Common myeloid progenitor, CD34-positive (primary cell): ENCODE measurements around the gene SMC2.

ENCODE experiments used
- CTCF ChIA-PET: fragments of 350-600 bp; sonication (Branson Sonifier 250); formaldehyde crosslinking; loops from one replicate; lab custom pipeline; 2021; ENCODE audit warnings: antibody characterized with exemption; lab: Charles Lee
- POLR2A ChIA-PET: fragments of 350-600 bp; sonication (Branson Sonifier 250); formaldehyde crosslinking; loops from one replicate; lab custom pipeline; 2021; ENCODE audit warnings: antibody characterized with exemption; lab: Charles Lee
- DNase-seq, 3 donors: peaks; one replicate each; pipeline versions ENCODE4 v3.0.0 to v3.0.0-alpha.2; 2013
- H3K27ac ChIP-seq, 2 experiments: 1 replicate in 1 of 2; 2 replicates in 1 of 2; pipeline ENCODE4 v1.7.0; 2013; ENCODE audit warnings: inconsistent platforms in 2 of 2, low read length in 2 of 2, mild to moderate bottlenecking in 2 of 2, low read depth in 1 of 2, moderate library complexity in 1 of 2; ENCODE audit not compliant: severe bottlenecking in 2 of 2, insufficient read depth in 1 of 2, poor library complexity in 1 of 2
- H3K27me3 ChIP-seq, 5 experiments: replicated peaks in 2 of 5; 1 replicate in 3 of 5; 2 replicates in 2 of 5; pipeline versions ENCODE4 v1.6.1 to v1.7.0; 2013; ENCODE audit warnings: low read length in 4 of 5, mild to moderate bottlenecking in 2 of 5, moderate library complexity in 2 of 5, inconsistent platforms in 1 of 5; ENCODE audit not compliant: insufficient read depth in 5 of 5, control insufficient read depth in 4 of 5
- H3K36me3 ChIP-seq, 4 experiments: 1 replicate in 2 of 4; 2 replicates in 2 of 4; pipeline versions ENCODE4 v1.6.1 to v1.7.0; 2013; ENCODE audit warnings: low read length in 3 of 4, control low read depth in 1 of 4, mild to moderate bottlenecking in 1 of 4; ENCODE audit not compliant: control insufficient read depth in 4 of 4, insufficient read depth in 4 of 4
- H3K4me1 ChIP-seq, 4 experiments: 1 replicate in 3 of 4; 2 replicates in 1 of 4; pipeline versions ENCODE4 v1.6.1 to v1.7.1; 2013; ENCODE audit warnings: low read length in 3 of 4, mild to moderate bottlenecking in 3 of 4, control low read depth in 1 of 4, inconsistent platforms in 1 of 4, moderate library complexity in 1 of 4; ENCODE audit not compliant: control insufficient read depth in 4 of 4, insufficient read depth in 4 of 4; ENCODE audit errors: control extremely low read depth in 1 of 4
- H3K4me3 ChIP-seq, 7 experiments: 1 replicate in 4 of 7; 2 replicates in 3 of 7; pipeline versions ENCODE4 v1.5.1 to v1.7.0; 2013; ENCODE audit warnings: mild to moderate bottlenecking in 7 of 7, low read length in 6 of 7, moderate library complexity in 6 of 7, inconsistent platforms in 2 of 7, low read depth in 2 of 7, control low read depth in 1 of 7; ENCODE audit not compliant: insufficient read depth in 4 of 7, control insufficient read depth in 1 of 7; ENCODE audit errors: extremely low read depth in 1 of 7
- H3K9me3 ChIP-seq, 5 experiments: 1 replicate in 4 of 5; 2 replicates in 1 of 5; pipeline versions ENCODE4 v1.6.1 to v1.7.1; 2013; ENCODE audit warnings: low read length in 4 of 5, mild to moderate bottlenecking in 2 of 5, inconsistent platforms in 1 of 5, low read depth in 1 of 5, moderate library complexity in 1 of 5; ENCODE audit not compliant: control insufficient read depth in 4 of 5, insufficient read depth in 2 of 5; ENCODE audit errors: control extremely low read depth in 1 of 5
- WGBS: methylation state at CpG from one replicate; pipeline ENCODE4 v1.1.5; 2013; ENCODE audit not compliant: insufficient coverage; 5-methylcytosine and 5-hydroxymethylcytosine counted together

SMC2 gene

GRCh38 chr9:104088416-104088815, 5.7 kb upstream of the SMC2 start:
- H3K4me3 ChIP-seq: no peak overlapping the region
- no peaks in the 10 kb centered on the region for H3K27me3 ChIP-seq
- no peak for DNase-seq
- POLR2A ChIA-PET: no interaction called here
- CTCF ChIA-PET: no interaction called here
- H3K36me3 ChIP-seq: no peaks in the 10 kb centered on the region
- H3K4me1 ChIP-seq: peaks cover 7 to 23% (median 16%) of the 10 kb centered on the region in 4 experiments
- WGBS: 94% methylated on average over 2 of the region's 2 CpGs
- H3K9me3 ChIP-seq: no peaks in the 10 kb centered on the region
- no peak overlapping the region for H3K27ac ChIP-seq

- no peak overlapping the region for H3K4me3 ChIP-seq
- no peak for DNase-seq
- 100% methylated on average over 1 of the region's 2 CpGs for WGBS
These were observed 3.5 kb upstream of the SMC2 start for GRCh38 chr9:104090578-104090977.

GRCh38 chr9:104091116-104091515, 3.0 kb upstream of the SMC2 start:
- Histone ChIP-seq H3K36me3 (no peaks in the 10 kb centered on the region), H3K4me3 (peak overlapping the region in 1 of 7 experiments; percentile 32), H3K4me1 (peaks cover 11 to 36% (median 28%) of the 10 kb centered on the region in 4 experiments), H3K27me3 (no peaks in the 10 kb centered on the region), H3K27ac (no peak overlapping the region), H3K9me3 (no peaks in the 10 kb centered on the region)
- DNase-seq: no peak
- POLR2A ChIA-PET: no interaction called here
- WGBS: 100% methylated on average over 3 of the region's 8 CpGs
- CTCF ChIA-PET: interaction anchor here (1.0 to 1.6 kb wide), 3 partner anchors 10 to 23 kb away, joined by 3 read pairs; no protein-coding TSS in a partner anchor

More at GRCh38 chr9:104090578-104090977, 3.5 kb upstream of the SMC2 start:
- Histone ChIP-seq H3K27me3 (no peaks in the 10 kb centered on the region), H3K27ac (no peak overlapping the region), H3K36me3 (no peaks in the 10 kb centered on the region), H3K4me1 (peaks cover 11 to 31% (median 26%) of the 10 kb centered on the region in 4 experiments), H3K9me3 (no peaks in the 10 kb centered on the region)
- POLR2A ChIA-PET: no interaction called here
- CTCF ChIA-PET: interaction anchor here (0.6 to 1.1 kb wide), 3 partner anchors 11 to 23 kb away, joined by 3 read pairs; no protein-coding TSS in a partner anchor

- POLR2A ChIA-PET: no interaction called here
- CTCF ChIA-PET: interaction anchor here (1.1 to 1.6 kb wide), 2 partner anchors 13 to 43 kb away, joined by 3 read pairs; no protein-coding TSS in a partner anchor
- DNase-seq: peak; percentile 33 to 78 (median 67)
- no peaks in the 10 kb centered on the region for H3K36me3 ChIP-seq
- peaks cover 11 to 37% (median 28%) of the 10 kb centered on the region in 4 experiments for H3K4me1 ChIP-seq
- H3K9me3 ChIP-seq: no peaks in the 10 kb centered on the region
- H3K27me3 ChIP-seq: no peaks in the 10 kb centered on the region
- WGBS: 21% methylated on average over 3 of the region's 4 CpGs
- peak overlapping the region in 1 of 7 experiments; percentile 32 for H3K4me3 ChIP-seq
- no peak overlapping the region for H3K27ac ChIP-seq
These were observed 2.4 kb upstream of the SMC2 start for GRCh38 chr9:104091708-104092107.

- Histone ChIP-seq H3K36me3 (no peaks in the 10 kb centered on the region), H3K9me3 (no peaks in the 10 kb centered on the region), H3K27ac (no peak overlapping the region), H3K4me3 (peak overlapping the region in 2 of 7 experiments; percentile 76 to 94), H3K4me1 (peaks cover 11 to 37% (median 28%) of the 10 kb centered on the region in 4 experiments), H3K27me3 (no peaks in the 10 kb centered on the region)
- ChIA-PET CTCF (interaction anchor here (1.1 to 1.6 kb wide), 2 partner anchors 13 to 43 kb away, joined by 3 read pairs; no protein-coding TSS in a partner anchor), POLR2A (no interaction called here)
- no peak for DNase-seq
- WGBS: no CpG with 5 or more reads among the region's 2 CpGs
These were observed 1.9 kb upstream of the SMC2 start for GRCh38 chr9:104092192-104092591.

GRCh38 chr9:104092875-104093600, 1.1 kb upstream of the SMC2 start:
- Histone ChIP-seq H3K27me3 (no peaks in the 10 kb centered on the region), H3K4me1 (peaks cover 11 to 37% (median 28%) of the 10 kb centered on the region in 4 experiments), H3K9me3 (no peaks in the 10 kb centered on the region), H3K4me3 (peak overlapping the region; percentile 76 to 98 (median 86)), H3K27ac (peak overlapping the region; percentile 98 to 99), H3K36me3 (peaks cover 0 to 3% (median under 1%) of the 10 kb centered on the region in 4 experiments)
- CTCF ChIA-PET: interaction anchor here (0.6 to 1.6 kb wide), 4 partner anchors 9 to 131 kb away, joined by 3 to 4 read pairs (median 3); no protein-coding TSS in a partner anchor
- no peak for DNase-seq
- WGBS: 14% methylated on average over 4 of the region's 12 CpGs
- POLR2A ChIA-PET: no interaction called here

- Histone ChIP-seq H3K9me3 (no peaks in the 10 kb centered on the region), H3K27ac (peak overlapping the region; percentile 98 to 99), H3K4me3 (peak overlapping the region; percentile 76 to 98 (median 86)), H3K4me1 (peaks cover 11 to 37% (median 28%) of the 10 kb centered on the region in 4 experiments), H3K36me3 (peaks cover 0 to 4% (median 2%) of the 10 kb centered on the region in 4 experiments), H3K27me3 (no peaks in the 10 kb centered on the region)
- POLR2A ChIA-PET: interaction anchor here (0.8 kb wide), 1 partner anchor 653 kb away, joined by 4 read pairs; the partner anchor contains the start of gene NIPSNAP3A
- WGBS: 2% methylated on average over 5 of the region's 18 CpGs
- DNase-seq: no peak
- CTCF ChIA-PET: no interaction called here
These were observed 466 bp downstream of the SMC2 start for GRCh38 chr9:104094534-104095015.
